Right cardiac atrium (tissue), 5 donors: ENCODE measurements around the gene JARID2. TPM values are rescaled to one million over a fixed set of nuclear protein-coding genes. Genes with fewer than 3 reads are reported as not detected.
A peak's percentile ranks its signal among the peaks of the same experiment; 100 is the strongest.

Source experiments
- ATAC-seq, 2 donors: fragments of 200-7000 bp; cut with Tn5 transposase; one replicate each; pipeline versions ENCODE4 v1.8.0 to v1.9.1; 2020; ENCODE audit warnings: moderate library complexity in 2 of 2, mild to moderate bottlenecking in 1 of 2
- DNase-seq, 3 donors: peaks; one replicate each; pipeline ENCODE4 v3.0.0-alpha.2; 2020
- H3K27ac ChIP-seq: one replicate; pipeline ENCODE4 v1.5.1; 2013; ENCODE audit warnings: mild to moderate bottlenecking, low read length, control low read depth, moderate library complexity
- H3K27me3 ChIP-seq: one replicate; pipeline ENCODE4 v1.6.1; 2013; ENCODE audit not compliant: control insufficient read depth, insufficient read depth
- H3K4me1 ChIP-seq: one replicate; pipeline ENCODE4 v1.6.1; 2013; ENCODE audit warnings: low read length; ENCODE audit not compliant: control insufficient read depth, insufficient read depth
- H3K4me3 ChIP-seq: one replicate; pipeline ENCODE4 v1.5.1; 2013; ENCODE audit warnings: low read length, control low read depth
- H3K9me3 ChIP-seq: one replicate; pipeline ENCODE4 v1.6.1; 2013; ENCODE audit warnings: low read length; ENCODE audit not compliant: control insufficient read depth
- WGBS: extraction: QIAGEN DNeasy Blood & Tissue Kit; methylation state at CpG from one replicate; pipeline ENCODE4 v1.1.7; 2013; 5-methylcytosine and 5-hydroxymethylcytosine counted together
- intact Hi-C, 4 donors: fragments of 100-400 bp; cut with DNase I; formaldehyde crosslinking; loops; one replicate each; pipeline versions ENCODE4 v1.11.0 to v1.14.0; 2022 to 2023
- polyA plus RNA-seq: library from polyadenylated mRNA; stranded (reverse); fragments of 200-250 nt; gene quantifications from one replicate; pipeline ENCODE4 v1.2.3, GENCODE V29; 2013
- total RNA-seq, 4 donors: library from RNA; stranded (reverse); fragmentation: NEBNext Ultra II Directional; extraction: Animal tissue kit (Norgen Biotek cat#: 25700); gene quantifications; one replicate each; pipeline ENCODE4 v1.2.1, GENCODE V29; 2021
- donor health status: healthy with polysubstance abuse.
- donor health status: DM: no; HTN: yes; CAD: no.
- donor health status: DM: no; HTN: no; CAD: no.
- donor health status: DM: no; HTN: yes; CAD: no; lungs with severe emphysema.
- donor health status: DM: yes; HTN: yes; CAD: no.

The JARID2 gene
- total and polyA plus RNA-seq, 5 donors, result 4.1 to 10.1 (median 9.1) TPM

DNA sequence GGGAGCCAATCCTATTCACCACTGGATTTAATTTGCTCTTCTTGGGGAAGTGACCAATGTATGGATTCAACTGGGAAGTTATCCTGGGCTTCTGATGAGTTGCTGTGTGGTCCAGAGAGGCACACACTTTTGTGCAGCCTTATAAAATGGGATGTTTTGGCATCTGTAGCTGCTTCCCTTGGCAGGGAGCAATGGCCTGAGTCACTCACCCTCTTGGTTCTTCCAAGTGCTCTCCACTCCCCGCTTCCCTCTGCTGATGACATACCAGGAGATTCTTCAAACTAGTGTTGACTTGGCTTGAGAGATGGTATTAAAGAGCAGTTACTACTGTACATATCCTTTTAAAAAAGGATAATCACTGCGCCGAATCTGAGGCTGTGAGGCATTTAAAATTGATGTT is 105.8 kb downstream of the JARID2 start:
- peaks cover 3% of the 10 kb centered on the region for H3K4me1 ChIP-seq
- H3K27me3 ChIP-seq, result no peaks in the 10 kb centered on the region
- intact Hi-C loops, result loop anchor here in 1 of 4 donors (10.0 kb wide), 1 partner anchor 97 kb away; no protein-coding TSS in a partner anchor
- no peaks in the 10 kb centered on the region for H3K9me3 ChIP-seq
- H3K4me3 ChIP-seq, result no peak overlapping the region
- peak; percentile 63 to 70 (median 65) for DNase-seq
- ATAC-seq, result peak; percentile 96
- H3K27ac ChIP-seq, result no peak overlapping the region
- 38% methylated on average over 3 of the region's 3 CpGs for WGBS

GRCh38 chr6:15352220-15352619 is 106.4 kb downstream of the JARID2 start:
- Histone ChIP-seq H3K4me1 (peaks cover 3% of the 10 kb centered on the region), H3K4me3 (no peak overlapping the region), H3K27ac (no peak overlapping the region), H3K9me3 (no peaks in the 10 kb centered on the region), H3K27me3 (no peaks in the 10 kb centered on the region)
- DNase-seq, result no peak
- 31% methylated on average over 4 of the region's 4 CpGs for WGBS
- ATAC-seq, result peak in 1 of 2 donors; percentile 22
- intact Hi-C loops, result loop anchor here in 1 of 4 donors (10.0 kb wide), 1 partner anchor 97 kb away; no protein-coding TSS in a partner anchor

DNA sequence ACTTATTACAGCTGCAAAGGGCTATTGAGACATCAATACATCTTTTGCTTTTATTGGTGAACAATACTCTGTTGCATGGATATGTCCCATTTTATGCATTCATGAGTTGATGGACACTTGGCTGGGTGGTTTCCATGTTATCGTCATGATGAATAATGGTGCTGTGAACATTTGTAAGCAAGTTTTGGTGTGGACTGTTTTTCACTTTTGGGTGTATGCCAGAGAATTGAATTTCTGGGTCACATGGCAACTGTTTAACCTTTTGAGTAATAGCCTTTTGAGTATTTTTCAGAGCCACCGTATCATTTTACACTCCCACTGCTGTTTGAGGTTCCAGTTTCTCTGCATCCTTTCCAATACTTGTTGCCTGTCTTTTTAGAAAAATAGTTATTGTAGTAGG is 107.0 kb downstream of the JARID2 start:
- 67% methylated on average over 2 of the region's 2 CpGs for WGBS
- ATAC-seq (no peak), DNase-seq (no peak)
- H3K9me3 ChIP-seq, result no peaks in the 10 kb centered on the region
- peaks cover 3% of the 10 kb centered on the region for H3K4me1 ChIP-seq
- no peaks in the 10 kb centered on the region for H3K27me3 ChIP-seq
- intact Hi-C loops, result loop anchor here in 1 of 4 donors (10.0 kb wide), 1 partner anchor 98 kb away; no protein-coding TSS in a partner anchor
- H3K4me3 ChIP-seq, result no peak overlapping the region
- no peak overlapping the region for H3K27ac ChIP-seq

- intact Hi-C loops, result loop anchor here in 1 of 4 donors (10.0 kb wide), 1 partner anchor 101 kb away; no protein-coding TSS in a partner anchor
- no peak overlapping the region for H3K27ac ChIP-seq
- DNase-seq, result no peak
- 77% methylated on average over 10 of the region's 10 CpGs for WGBS
- no peak overlapping the region for H3K4me3 ChIP-seq
- ATAC-seq, result no peak
- H3K4me1 ChIP-seq, result peaks cover 5% of the 10 kb centered on the region
- H3K9me3 ChIP-seq, result no peaks in the 10 kb centered on the region
- H3K27me3 ChIP-seq, result no peaks in the 10 kb centered on the region
These were observed 109.8 kb downstream of the JARID2 start for GRCh38 chr6:15355683-15356099.

GRCh38 chr6:15356179-15356578 is 110.3 kb downstream of the JARID2 start:
- WGBS, result 85% methylated on average over 6 of the region's 6 CpGs
- Histone ChIP-seq H3K9me3 (no peaks in the 10 kb centered on the region), H3K4me1 (peaks cover 5% of the 10 kb centered on the region), H3K27me3 (no peaks in the 10 kb centered on the region), H3K4me3 (no peak overlapping the region), H3K27ac (no peak overlapping the region)
- intact Hi-C loops, result loop anchor here in 1 of 4 donors (10.0 kb wide), 1 partner anchor 101 kb away; no protein-coding TSS in a partner anchor
- DNase-seq (no peak), ATAC-seq (no peak)

DNA sequence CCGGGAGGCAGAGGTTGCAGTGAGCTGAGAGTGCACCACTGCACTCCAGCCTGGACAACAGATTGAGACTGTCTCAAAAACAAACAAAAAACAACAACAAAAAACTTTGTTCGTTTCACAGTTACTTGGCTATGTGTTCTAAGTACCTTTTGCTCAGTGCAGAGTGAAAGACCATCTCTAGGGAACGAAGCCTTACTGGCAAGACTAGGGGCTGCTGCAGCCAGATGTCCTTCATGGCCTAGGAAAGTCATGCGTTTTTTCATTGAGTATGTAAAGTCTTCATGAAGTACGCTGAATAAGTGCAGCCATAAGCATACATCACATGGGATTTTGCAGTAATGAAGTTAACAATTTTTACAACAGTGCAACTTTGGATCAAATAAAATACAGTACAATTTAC is 111.1 kb downstream of the JARID2 start:
- Histone ChIP-seq H3K27me3 (no peaks in the 10 kb centered on the region), H3K27ac (no peak overlapping the region), H3K9me3 (no peaks in the 10 kb centered on the region), H3K4me3 (no peak overlapping the region), H3K4me1 (peaks cover 5% of the 10 kb centered on the region)
- 66% methylated on average over 5 of the region's 5 CpGs for WGBS
- no peak for ATAC-seq
- intact Hi-C loops, result loop anchor here in 1 of 4 donors (10.0 kb wide), 1 partner anchor 102 kb away; no protein-coding TSS in a partner anchor
- no peak for DNase-seq

DNA sequence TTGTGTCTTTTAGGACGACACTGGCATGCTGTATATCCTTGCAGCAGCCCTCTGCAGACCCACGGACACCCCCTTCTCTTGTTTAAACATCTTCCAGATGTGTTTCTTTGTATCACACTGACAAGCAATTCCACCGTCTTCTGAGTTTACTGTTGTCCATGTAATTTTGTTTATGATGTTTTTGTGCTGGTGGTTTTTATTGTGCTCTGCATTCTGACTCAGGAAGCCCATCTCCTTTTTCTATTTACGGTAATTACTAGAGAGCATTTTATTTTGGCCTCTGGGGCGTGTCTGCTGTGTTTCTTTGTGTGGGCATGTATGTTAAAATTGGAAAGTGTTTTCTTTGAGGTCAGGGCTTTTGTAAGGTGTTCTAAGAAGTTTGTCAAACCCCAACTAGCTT is 111.9 kb downstream of the JARID2 start:
- intact Hi-C loops, result loop anchor here in 1 of 4 donors (10.0 kb wide), 1 partner anchor 103 kb away; no protein-coding TSS in a partner anchor
- ATAC-seq (no peak), DNase-seq (no peak)
- no peaks in the 10 kb centered on the region for H3K27me3 ChIP-seq
- H3K9me3 ChIP-seq, result no peaks in the 10 kb centered on the region
- WGBS, result 74% methylated on average over 5 of the region's 5 CpGs
- H3K4me3 ChIP-seq, result no peak overlapping the region
- no peak overlapping the region for H3K27ac ChIP-seq
- peaks cover 2% of the 10 kb centered on the region for H3K4me1 ChIP-seq

DNA sequence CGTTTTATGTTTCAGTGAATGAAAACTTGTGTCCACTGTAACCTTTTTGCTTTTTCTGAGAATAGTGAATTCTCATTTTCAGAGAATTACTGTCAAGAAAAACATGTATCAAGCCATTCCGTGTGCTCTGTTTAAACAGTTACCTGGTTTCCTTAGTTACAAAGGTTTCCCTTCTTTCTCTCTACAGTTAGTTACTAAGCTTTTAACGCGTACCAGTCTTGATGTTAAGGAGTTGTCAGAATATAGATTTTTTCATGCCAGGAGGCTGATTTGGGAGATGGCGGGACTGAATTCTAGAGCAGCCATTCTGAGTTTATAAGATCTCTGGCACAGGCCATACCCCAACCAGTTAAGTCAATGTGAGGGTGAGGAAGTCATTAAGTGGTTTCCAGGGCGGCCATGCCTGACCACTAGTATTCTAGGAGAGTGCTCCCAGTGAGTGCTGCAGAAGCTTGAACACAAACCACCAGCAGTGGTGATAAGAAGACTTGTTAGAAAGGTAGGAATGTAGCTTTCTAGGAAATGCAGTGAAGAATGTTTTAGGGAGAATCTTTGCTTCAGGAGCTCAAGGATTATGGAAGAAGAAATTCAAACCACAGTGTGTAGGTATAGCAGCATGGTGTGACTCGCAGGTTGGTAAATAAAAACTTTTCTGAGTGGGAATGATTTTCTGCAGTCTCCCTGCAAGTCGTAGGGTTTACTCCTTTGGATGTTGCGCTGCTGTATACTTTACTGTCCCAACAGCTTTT is 112.9 kb downstream of the JARID2 start:
- H3K27me3 ChIP-seq, result no peaks in the 10 kb centered on the region
- H3K4me1 ChIP-seq, result peaks cover 8% of the 10 kb centered on the region
- no peaks in the 10 kb centered on the region for H3K9me3 ChIP-seq
- intact Hi-C loops, result loop anchor here in 1 of 4 donors (10.0 kb wide), 1 partner anchor 104 kb away; no protein-coding TSS in a partner anchor
- ATAC-seq (no peak), DNase-seq (no peak)
- peak overlapping the region; percentile 83 for H3K27ac ChIP-seq
- H3K4me3 ChIP-seq, result no peak overlapping the region
- WGBS, result 84% methylated on average over 9 of the region's 9 CpGs

- ATAC-seq, result peak; percentile 61 to 73
- intact Hi-C loops, result loop anchor here in 1 of 4 donors (10.0 kb wide), 1 partner anchor 105 kb away; no protein-coding TSS in a partner anchor
- no peak overlapping the region for H3K4me3 ChIP-seq
- H3K4me1 ChIP-seq, result peaks cover 8% of the 10 kb centered on the region
- no peak for DNase-seq
- no peaks in the 10 kb centered on the region for H3K27me3 ChIP-seq
- H3K9me3 ChIP-seq, result no peaks in the 10 kb centered on the region
- H3K27ac ChIP-seq, result peak overlapping the region; percentile 83
- 75% methylated on average over 11 of the region's 11 CpGs for WGBS
These were observed 113.5 kb downstream of the JARID2 start for GRCh38 chr6:15359335-15359862.

DNA sequence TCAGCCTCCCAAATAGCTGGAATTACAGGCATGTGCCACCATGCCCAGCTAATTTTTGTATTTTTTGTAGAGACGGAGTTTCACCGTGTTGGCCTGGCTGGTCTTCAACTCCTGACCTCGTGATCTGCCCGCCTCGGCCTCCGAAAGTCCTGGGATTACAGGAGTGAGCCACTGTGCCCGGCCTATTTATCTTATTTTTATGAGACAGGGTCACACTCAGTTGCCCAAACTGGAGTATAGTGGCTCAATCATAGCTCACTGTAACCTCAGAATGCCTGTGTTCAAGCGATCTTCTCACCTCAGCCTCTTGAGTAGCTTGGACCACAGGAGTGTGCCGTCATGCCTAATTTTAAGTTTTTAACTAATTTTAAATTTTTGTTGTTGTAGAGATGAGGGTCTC is 114.4 kb downstream of the JARID2 start:
- Histone ChIP-seq H3K4me3 (no peak overlapping the region), H3K27ac (no peak overlapping the region), H3K9me3 (no peaks in the 10 kb centered on the region), H3K4me1 (peaks cover 11% of the 10 kb centered on the region), H3K27me3 (no peaks in the 10 kb centered on the region)
- 98% methylated on average over 9 of the region's 9 CpGs for whole genome bisulfite sequencing
- ATAC-seq (no peak), DNase-seq (no peak)
- intact Hi-C loops, result loop anchor here in 1 of 4 donors (10.0 kb wide), 1 partner anchor 105 kb away; no protein-coding TSS in a partner anchor

DNA sequence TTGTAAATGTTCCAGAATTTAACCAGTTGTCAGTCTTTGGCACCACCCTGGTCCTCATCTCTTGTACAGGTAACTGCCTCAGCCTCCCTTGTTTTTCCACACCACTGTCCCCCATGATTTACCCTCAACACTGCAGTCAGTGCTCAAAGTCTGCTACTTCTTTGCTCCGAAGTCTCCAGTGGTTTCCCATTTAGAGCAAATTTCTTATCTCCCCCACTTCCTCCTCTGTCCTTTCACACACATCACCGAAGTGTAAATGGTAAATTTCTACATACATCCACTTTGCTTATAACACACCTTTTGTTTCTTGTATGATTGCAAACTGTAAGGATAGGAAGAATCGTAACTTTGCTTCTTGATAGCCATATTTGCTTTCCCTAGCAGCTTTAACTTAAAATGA is 115.3 kb downstream of the JARID2 start:
- no peak for ATAC-seq
- intact Hi-C loops, result loop anchor here in 1 of 4 donors (10.0 kb wide), 1 partner anchor 106 kb away; no protein-coding TSS in a partner anchor
- no peak overlapping the region for H3K27ac ChIP-seq
- H3K27me3 ChIP-seq, result no peaks in the 10 kb centered on the region
- H3K9me3 ChIP-seq, result no peaks in the 10 kb centered on the region
- WGBS, result 78% methylated on average over 3 of the region's 3 CpGs
- no peak for DNase-seq
- no peak overlapping the region for H3K4me3 ChIP-seq
- H3K4me1 ChIP-seq, result peaks cover 11% of the 10 kb centered on the region
